T-helper 9 cell (primary cell): ENCODE results near the gene BMPER.

Experiments
- DNase-seq: peaks from one replicate; pipeline ENCODE4 v3.0.0-alpha.2; 2020

Gene BMPER

GRCh38 chr7:34104115-34104514 is 198.8 kb downstream of the BMPER start:
- DNase-seq, result no peak

- DNase-seq, result no peak
These were observed 199.7 kb downstream of the BMPER start for GRCh38 chr7:34104992-34105391.

DNA sequence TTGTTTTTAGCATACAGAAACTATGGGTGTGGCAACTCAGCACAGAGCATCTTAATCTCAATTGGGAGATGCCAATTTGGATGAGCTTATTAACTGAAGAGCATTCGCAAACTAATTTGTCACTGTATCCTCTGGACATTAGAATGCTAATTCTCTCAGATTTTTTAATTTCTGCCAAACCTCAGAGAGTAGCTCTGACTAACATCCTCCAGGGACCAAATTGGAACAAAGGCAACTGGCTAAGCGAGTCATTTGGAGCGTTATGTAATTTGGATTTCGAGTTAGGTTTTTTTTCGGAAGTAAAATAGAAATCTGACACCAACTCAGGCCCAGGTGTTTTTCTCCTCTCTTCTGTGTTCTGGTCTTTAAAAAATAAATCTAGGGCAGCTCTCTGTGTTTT is 201.9 kb downstream of the BMPER start:
- DNase-seq, result no peak

DNA sequence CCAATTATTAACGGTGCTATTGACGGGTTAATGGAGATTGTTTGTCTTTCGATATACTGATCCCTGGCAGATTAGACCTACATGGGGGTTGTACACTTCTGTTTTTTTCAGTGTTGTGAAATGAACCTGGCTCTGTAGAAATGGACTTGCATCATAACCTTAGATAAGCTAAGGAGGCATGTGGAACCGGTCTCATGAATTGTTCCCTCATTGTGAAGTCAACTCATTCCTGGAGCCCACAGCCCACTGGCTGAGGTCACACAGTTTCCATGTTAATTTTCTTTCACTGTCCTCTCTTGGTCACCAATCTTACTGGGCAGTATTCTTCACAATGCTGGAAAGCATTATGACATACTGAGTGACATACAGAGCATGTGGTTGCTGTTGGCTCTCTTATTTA is 202.8 kb downstream of the BMPER start:
- no peak for DNase-seq

GRCh38 chr7:34109936-34110780 is 204.8 kb downstream of the BMPER start:
- DNase-seq, result no peak

- DNase-seq, result no peak
These were observed 205.7 kb downstream of the BMPER start for GRCh38 chr7:34111031-34111430.

DNA sequence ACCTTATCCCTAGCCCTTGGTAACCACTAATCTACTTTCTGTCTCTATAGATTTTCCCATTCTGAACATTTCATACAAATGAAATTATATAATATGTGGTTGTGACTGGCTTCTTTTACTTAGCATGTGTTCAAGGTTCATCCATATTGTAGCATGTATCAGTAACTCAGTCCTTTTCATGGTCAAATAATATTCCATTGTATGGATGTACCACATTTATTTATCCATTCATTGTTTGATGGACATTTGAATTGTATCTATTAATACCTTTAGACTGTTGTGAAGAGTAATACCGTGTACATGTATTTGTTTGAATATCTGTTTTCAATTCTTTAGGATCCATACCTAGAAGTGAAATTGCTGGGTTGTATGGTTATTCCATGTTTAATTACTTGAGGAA is 210.2 kb downstream of the BMPER start:
- DNase-seq, result no peak

- no peak for DNase-seq
These were observed 212.2 kb downstream of the BMPER start for GRCh38 chr7:34117573-34117972.

GRCh38 chr7:34121366-34121765 is 216.0 kb downstream of the BMPER start:
- no peak for DNase-seq

- no peak for DNase-seq
These were observed 218.0 kb downstream of the BMPER start for GRCh38 chr7:34123316-34123715.

GRCh38 chr7:34124765-34125164 is 219.4 kb downstream of the BMPER start:
- DNase-seq, result no peak

GRCh38 chr7:34128762-34129161 is 223.4 kb downstream of the BMPER start:
- DNase-seq, result no peak

DNA sequence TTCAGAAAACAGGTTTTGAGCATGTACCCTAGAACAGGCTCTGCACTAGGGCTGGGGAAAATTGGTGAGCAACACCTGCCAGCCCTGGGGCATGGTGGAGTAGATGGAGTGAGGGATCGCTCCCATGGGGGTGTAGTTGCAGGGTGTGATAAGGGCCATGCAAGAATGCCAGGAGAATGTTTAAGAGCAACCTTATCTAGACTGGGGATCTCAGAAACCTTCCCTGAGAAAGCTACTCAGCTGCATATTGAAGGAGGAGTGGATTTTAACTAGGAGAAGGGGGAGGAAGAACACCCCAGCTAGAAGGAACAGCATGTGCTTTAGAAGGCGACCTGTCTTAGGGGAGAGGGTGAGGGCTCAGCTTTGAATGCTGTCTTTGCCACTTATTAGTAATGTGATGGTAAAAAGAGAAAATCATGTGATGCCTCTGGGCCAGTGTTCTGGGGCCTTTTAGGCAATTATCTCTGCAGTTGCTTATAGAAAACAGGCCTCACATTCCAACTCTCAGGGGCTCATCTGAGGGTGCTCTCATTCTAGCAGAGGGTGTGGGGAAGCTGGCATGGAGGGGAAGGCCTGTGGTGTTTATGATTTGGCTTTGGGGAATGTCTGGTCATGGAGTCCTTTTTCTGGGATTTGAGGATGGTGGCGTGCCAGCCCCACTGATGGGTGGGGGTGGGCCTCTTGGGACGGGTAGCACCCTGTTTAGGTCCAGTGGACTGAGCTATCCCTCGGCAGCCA is 225.4 kb downstream of the BMPER start:
- no peak for DNase-seq

- no peak for DNase-seq
These were observed 226.0 kb downstream of the BMPER start for GRCh38 chr7:34131371-34131770.

GRCh38 chr7:34133356-34133982 is 228.1 kb downstream of the BMPER start:
- no peak for DNase-seq

DNA sequence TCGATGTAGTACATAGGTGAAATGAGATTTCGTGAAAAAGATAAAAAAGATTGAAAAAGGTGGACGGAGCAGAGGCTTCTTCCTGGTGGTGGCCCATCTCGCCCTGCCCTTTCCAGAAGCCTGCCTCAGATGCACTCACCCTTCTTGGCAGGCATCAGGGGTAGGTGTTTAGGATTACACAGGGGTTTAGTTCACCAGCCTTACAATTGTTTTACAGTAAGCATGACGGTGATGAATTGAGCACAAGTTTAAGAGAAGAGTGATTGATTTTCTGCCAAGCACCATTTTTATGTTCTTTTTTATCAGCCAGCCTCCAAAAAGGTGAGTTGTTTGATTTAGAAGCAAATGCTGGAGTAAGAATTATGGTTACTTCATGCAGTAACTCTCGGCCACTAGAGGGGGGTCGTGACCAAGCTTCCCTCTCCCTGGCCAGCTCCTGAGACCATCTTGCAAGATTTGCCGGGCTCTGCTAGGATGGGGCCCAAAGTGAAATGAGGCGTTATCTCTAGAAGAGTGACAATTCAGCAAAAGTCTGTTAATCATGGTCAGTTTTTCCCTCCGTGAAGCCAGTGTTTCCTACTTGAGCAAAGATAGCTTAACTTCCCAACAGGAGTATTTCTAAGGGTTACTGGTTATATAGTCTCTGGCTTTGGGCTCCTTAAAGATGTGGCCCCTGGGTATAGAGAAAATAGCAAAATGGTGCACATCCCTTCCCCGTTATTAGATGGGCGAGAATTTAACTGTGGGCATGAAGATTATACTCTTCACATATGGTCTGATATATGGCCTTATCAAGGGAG is 228.8 kb downstream of the BMPER start:
- no peak for DNase-seq

GRCh38 chr7:34135924-34136323 is 230.6 kb downstream of the BMPER start:
- no peak for DNase-seq

DNA sequence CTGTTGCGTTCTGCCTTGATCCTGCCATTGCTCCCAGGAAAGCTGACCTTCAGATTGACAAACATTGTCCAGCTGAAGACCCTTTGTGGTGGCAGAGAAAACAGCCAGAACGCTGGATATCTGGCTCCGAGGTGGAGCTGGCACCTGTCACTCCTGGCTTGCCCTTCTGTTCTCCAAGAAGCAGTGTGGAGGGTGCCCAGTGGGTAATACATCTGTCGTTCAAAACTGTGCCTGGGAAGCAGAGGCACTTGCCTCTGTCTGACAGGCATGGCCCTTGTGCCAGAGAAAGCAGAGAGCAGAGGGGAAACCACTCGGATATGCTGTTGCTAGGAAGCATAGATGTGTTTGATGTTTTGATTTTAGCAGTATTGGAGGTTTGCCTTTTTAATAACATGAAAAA is 231.4 kb downstream of the BMPER start:
- no peak for DNase-seq

- no peak for DNase-seq
These were observed 231.8 kb downstream of the BMPER start for GRCh38 chr7:34137176-34137575.

DNA sequence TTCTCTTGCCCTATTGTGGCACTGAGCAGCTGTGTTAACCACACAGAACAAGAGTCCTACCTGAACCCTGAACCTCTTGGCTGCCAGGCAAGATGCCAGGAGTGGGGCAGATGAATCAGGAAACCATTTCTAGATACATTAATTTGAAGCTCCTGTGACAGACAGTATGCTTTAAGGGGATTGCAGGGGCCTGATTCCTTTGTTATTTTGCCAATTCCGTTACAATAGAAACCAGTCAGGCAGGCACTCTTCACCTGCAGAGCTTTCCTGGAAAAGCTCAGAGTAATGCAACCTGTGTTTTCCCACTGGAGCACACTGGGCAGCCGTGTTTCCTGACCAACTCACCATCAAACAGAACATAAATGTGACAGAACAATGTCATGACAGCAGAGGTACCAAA is 233.1 kb downstream of the BMPER start:
- DNase-seq, result no peak

DNA sequence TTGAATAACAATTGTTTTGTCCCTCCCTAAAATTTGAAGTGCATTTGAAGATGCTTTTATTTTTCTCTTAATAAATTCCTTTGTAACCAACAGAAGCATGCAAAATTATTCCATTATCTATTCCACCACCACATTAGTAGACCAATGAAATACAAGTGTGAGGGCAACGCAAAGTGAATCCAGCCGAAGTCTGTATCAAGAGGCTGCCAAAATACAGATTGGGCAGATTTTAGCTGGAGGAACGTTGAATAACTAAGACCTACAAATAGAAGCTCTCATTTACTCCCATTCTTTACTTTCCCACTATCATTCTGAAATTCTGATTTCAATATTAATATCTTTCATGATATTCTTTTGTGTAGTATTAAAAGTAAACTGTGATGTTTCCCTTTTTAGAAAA is 233.7 kb downstream of the BMPER start:
- DNase-seq, result no peak

DNA sequence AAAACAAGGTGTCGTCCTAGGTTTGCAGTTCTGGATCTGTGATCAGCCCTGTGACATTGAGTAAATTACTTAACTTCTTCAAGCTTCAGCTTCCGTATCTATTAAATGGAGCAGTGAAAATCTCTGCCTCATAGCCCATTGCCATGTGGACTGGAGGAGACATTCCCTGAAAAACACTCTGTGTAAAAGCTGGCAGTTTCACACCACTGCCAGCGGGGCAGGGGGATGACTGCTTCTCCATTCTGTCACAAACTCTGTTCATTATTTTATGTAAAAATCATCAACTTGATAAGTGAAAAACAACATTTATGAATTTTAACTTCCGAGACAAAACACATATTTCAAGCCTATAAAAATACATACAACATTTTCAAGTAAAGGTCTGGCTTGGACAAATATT is 234.7 kb downstream of the BMPER start:
- no peak for DNase-seq

GRCh38 chr7:34143402-34143801 is 238.1 kb downstream of the BMPER start:
- DNase-seq, result no peak
